K562 (cell line): Measurements from ENCODE around the gene SH3BGR. TPM values are rescaled to one million over a fixed set of nuclear protein-coding genes. Genes with fewer than 3 reads are reported as not detected.
A peak's percentile ranks its signal among the peaks of the same experiment; 100 is the strongest.

Experiments used
- CEBPB ChIP-seq: fragments of 450-650 bp; IDR thresholded peaks from 2 replicates; pipeline ENCODE4 v1.6.1; 2016; ENCODE audit warnings: missing genetic modification characterization, missing compliant biosample characterization
- CREB3 ChIP-seq: fragments of 450-650 bp; conservative IDR thresholded peaks from 2 replicates; pipeline ENCODE4 v1.6.1; 2016; ENCODE audit warnings: missing genetic modification characterization, low read depth, mild to moderate bottlenecking, missing compliant biosample characterization, moderate library complexity
- EHMT2 ChIP-seq: fragments of 450-650 bp; IDR thresholded peaks from 2 replicates; pipeline ENCODE4 v1.6.1; 2018; ENCODE audit warnings: antibody characterized with exemption
- HDAC1 ChIP-seq, 2 experiments: fragments of 450-650 bp; IDR thresholded peaks; 2 replicates each; pipeline ENCODE4 v1.6.1; 2016 to 2017; ENCODE audit warnings: inconsistent platforms in 1 of 2, mild to moderate bottlenecking in 1 of 2, moderate library complexity in 1 of 2
- MIER1 ChIP-seq: fragments of 450-650 bp; IDR thresholded peaks from 2 replicates; pipeline ENCODE4 v1.6.1; 2016; ENCODE audit warnings: antibody characterized with exemption, mild to moderate bottlenecking, low read depth
- REST ChIP-seq, 2 experiments: fragments of 450-650 bp; formaldehyde crosslinking in 1 of 2; IDR thresholded peaks; 2 replicates each; pipeline versions ENCODE4 v1.4.0 to v1.6.1; 2014 to 2020; ENCODE audit warnings: mild to moderate bottlenecking in 2 of 2, borderline replicate concordance in 1 of 2, low read depth in 1 of 2
- SRF ChIP-seq, 2 experiments: fragments of 250-450, 450-650 bp in 1 of 2; sonication (Bioruptor Pico) in 1 of 2; sonication (generic) in 1 of 2; formaldehyde crosslinking; IDR thresholded peaks; 2 replicates each; pipeline versions ENCODE4 v1.5.0 to v1.5.1; 2020 to 2022; ENCODE audit warnings: mild to moderate bottlenecking in 1 of 2, missing genetic modification reagents in 1 of 2
- ZBTB34 ChIP-seq: fragments of 250-450 bp; sonication (Bioruptor Pico); IDR thresholded peaks from 2 replicates; pipeline ENCODE4 v1.8.0; 2021; ENCODE audit warnings: mild to moderate bottlenecking, moderate library complexity
- ZNF57 ChIP-seq: fragments of 450-650 bp; formaldehyde crosslinking; IDR thresholded peaks from 2 replicates; pipeline ENCODE4 v1.4.0; 2020; ENCODE audit warnings: mild to moderate bottlenecking, moderate library complexity
- ZNF766 ChIP-seq: fragments of 200-800 bp; sonication (Bioruptor generic); conservative IDR thresholded peaks from 2 replicates; pipeline ENCODE4 v1.6.1; 2016; ENCODE audit warnings: missing genetic modification characterization, missing compliant biosample characterization
- ZNF780A ChIP-seq: fragments of 250-450 bp; sonication (Bioruptor Pico); IDR thresholded peaks from 2 replicates; pipeline ENCODE4 v1.5.0; 2021; ENCODE audit warnings: mild to moderate bottlenecking
- polyA plus RNA-seq, 8 experiments: library from polyadenylated mRNA; depleted of rRNA in 4 of 8; stranded (reverse) in 5 of 8; unstranded in 3 of 8; fragments of >200 nt; fragmentation: Nextera tagmentation in 2 of 8; fragmentation: Illumina TruSeq in 1 of 8; extraction: Ambion mirVana in 2 of 8; extraction: Trizol in 1 of 8; gene quantifications; 2 replicates each; pipeline versions ENCODE4 v1.2.1 to v1.2.3, GENCODE V29; 2011 to 2014; ENCODE audit warnings: inconsistent platforms in 1 of 8, missing spikeins in 1 of 8
- total RNA-seq, 7 experiments: library from RNA; depleted of rRNA in 6 of 7; stranded (reverse); fragments of >200 nt in 6 of 7; fragmentation: Illumina TruSeq in 2 of 7; extraction: Trizol in 2 of 7; gene quantifications; 2 replicates each; pipeline versions ENCODE4 v1.2.1 to v1.2.3, GENCODE V29; 2011 to 2021; ENCODE audit warnings: low replicate concordance in 1 of 7
- TF ChIP-seq, protein P1 (sequence below): sonication (generic); formaldehyde crosslinking; IDR thresholded peaks from 2 replicates; pipeline ENCODE4 v1.8.1; 2022; ENCODE audit warnings: missing genetic modification reagents

SH3BGR gene
- total and polyA plus RNA-seq, 9 of the 15 experiments (the other 6 are each of a cell fraction or from before 2014, with no cell fraction given) = 6.6 to 42.9 (median 25.6) TPM

- TF ChIP-seq ZNF766 (CRISPR knock-in tag) (0 out of 2 replicates have a peak, but pooled peaks have one; percentile 9), ZNF57 (no peak), HDAC1 (IDR thresholded peaks at IDR 0.05) (no peak), CEBPB (tag) (no peak), ZBTB34 (CRISPR knock-in tag) (no peak), SRF (CRISPR knock-in tag; IDR thresholded peaks at IDR 0.05) (peak in 1 of 2 experiments; percentile 56; a peak in 1 of 4 replicates), EHMT2 (peak; percentile 92), MIER1 (peak; percentile 83), REST (IDR thresholded peaks at IDR 0.05; ENCODE audit: borderline replicate concordance) (peak; percentile 97), REST (CRISPR knock-in tag; IDR thresholded peaks at IDR 0.05; ENCODE audit: low read depth) (peak; percentile 93), CREB3 (tag) (0 out of 2 replicates have a peak, but pooled peaks have one; percentile 36), ZNF780A (no peak)
- TF ChIP-seq, protein P1, sequence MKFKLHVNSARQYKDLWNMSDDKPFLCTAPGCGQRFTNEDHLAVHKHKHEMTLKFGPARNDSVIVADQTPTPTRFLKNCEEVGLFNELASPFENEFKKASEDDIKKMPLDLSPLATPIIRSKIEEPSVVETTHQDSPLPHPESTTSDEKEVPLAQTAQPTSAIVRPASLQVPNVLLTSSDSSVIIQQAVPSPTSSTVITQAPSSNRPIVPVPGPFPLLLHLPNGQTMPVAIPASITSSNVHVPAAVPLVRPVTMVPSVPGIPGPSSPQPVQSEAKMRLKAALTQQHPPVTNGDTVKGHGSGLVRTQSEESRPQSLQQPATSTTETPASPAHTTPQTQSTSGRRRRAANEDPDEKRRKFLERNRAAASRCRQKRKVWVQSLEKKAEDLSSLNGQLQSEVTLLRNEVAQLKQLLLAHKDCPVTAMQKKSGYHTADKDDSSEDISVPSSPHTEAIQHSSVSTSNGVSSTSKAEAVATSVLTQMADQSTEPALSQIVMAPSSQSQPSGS (CRISPR knock-in tag) = no peak
- TF ChIP-seq, all 486 proteins: peak for 7
Observed at GRCh38 chr21:39529026-39529425, 77.3 kb downstream of the SH3BGR start (continued).
